Measurements from ENCODE around the gene KLHL15.

Gene KLHL15

DNA sequence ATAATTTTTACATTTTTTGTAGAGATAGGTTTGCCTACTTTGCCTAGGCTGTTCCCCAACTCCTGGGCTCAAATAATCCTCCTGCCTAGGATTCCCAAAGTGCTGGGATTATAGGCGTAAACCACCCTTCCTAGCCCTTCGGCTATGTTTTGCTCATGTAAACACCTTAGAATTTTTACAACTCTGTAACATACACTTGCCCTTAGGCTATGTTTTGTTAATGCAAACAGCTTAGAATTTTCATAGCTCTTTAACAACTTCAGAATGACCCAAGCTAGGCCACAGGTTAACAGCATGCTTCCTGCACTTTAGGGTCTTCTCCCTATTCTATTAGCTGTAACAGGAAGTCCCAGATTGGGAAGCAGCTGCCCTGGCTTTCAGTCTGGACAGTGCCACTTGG lies 24.2 kb downstream of the KLHL15 start:
- Histone ChIP-seq H3K4me1 (no peaks in the 10 kb centered on the region), H3K27me3 (no peaks in the 10 kb centered on the region), H3K4me3 (ENCODE audit: low read depth, low read length) (no peak overlapping the region), H3K36me3 (no peaks in the 10 kb centered on the region; the same call in none of the 2 replicates), H3K9me3 (no peaks in the 10 kb centered on the region)
- TF ChIP-seq, protein P1, sequence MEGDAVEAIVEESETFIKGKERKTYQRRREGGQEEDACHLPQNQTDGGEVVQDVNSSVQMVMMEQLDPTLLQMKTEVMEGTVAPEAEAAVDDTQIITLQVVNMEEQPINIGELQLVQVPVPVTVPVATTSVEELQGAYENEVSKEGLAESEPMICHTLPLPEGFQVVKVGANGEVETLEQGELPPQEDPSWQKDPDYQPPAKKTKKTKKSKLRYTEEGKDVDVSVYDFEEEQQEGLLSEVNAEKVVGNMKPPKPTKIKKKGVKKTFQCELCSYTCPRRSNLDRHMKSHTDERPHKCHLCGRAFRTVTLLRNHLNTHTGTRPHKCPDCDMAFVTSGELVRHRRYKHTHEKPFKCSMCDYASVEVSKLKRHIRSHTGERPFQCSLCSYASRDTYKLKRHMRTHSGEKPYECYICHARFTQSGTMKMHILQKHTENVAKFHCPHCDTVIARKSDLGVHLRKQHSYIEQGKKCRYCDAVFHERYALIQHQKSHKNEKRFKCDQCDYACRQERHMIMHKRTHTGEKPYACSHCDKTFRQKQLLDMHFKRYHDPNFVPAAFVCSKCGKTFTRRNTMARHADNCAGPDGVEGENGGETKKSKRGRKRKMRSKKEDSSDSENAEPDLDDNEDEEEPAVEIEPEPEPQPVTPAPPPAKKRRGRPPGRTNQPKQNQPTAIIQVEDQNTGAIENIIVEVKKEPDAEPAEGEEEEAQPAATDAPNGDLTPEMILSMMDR (IDR thresholded peaks at IDR 0.05; ENCODE audit: low read depth, low read length), result no peak
- no peak for DNase-seq

DNA sequence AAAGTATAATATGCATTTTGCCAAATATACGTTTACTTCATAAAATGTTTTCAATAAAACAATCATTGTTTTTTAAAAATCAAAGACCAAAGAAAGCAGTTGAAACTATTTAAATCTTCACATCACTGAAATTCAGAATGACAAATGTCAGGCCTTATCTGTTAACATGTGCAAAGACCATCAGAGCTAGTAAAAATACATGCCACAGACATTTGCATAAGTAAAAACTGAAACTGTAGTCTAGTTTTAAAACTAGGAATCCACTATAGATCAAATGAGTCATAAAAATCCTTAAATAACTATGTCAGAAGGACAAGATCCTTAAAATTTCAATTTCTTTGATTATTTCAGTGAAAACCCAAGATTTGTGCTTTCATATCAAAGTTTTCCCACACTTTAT lies 24.8 kb downstream of the KLHL15 start:
- Histone ChIP-seq H3K4me3 (ENCODE audit: low read depth, low read length) (no peak overlapping the region), H3K36me3 (no peaks in the 10 kb centered on the region; the same call in none of the 2 replicates), H3K9me3 (no peaks in the 10 kb centered on the region), H3K27me3 (no peaks in the 10 kb centered on the region), H3K4me1 (no peaks in the 10 kb centered on the region)
- TF ChIP-seq, protein P1 (IDR thresholded peaks at IDR 0.05; ENCODE audit: low read depth, low read length), result no peak
- DNase-seq, result no peak

DNA sequence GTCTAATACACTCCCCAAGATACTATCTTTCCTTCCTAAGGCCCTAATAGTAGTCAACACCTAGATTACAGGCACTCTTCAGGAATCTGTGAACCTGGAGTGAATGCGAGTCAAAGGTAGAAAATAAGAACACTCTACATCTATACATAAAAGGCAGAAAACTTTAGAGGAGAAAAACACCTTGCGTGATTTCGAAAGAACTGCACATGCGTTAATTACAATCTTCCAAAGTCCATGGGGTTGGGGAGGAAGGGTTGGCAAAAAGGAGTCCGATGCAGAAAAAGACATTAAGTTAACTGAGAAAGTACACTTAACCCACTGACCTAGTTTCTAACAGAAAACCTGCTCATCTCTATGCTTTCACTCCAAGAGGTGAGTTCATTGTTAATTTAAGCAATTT lies 27.3 kb downstream of the KLHL15 start:
- Histone ChIP-seq H3K4me1 (no peaks in the 10 kb centered on the region), H3K9me3 (no peaks in the 10 kb centered on the region), H3K27me3 (no peaks in the 10 kb centered on the region), H3K36me3 (no peaks in the 10 kb centered on the region), H3K4me3 (ENCODE audit: low read depth, low read length) (no peak overlapping the region)
- TF ChIP-seq, protein P1 (IDR thresholded peaks at IDR 0.05; ENCODE audit: low read depth, low read length), result no peak
- no peak for DNase-seq

DNA sequence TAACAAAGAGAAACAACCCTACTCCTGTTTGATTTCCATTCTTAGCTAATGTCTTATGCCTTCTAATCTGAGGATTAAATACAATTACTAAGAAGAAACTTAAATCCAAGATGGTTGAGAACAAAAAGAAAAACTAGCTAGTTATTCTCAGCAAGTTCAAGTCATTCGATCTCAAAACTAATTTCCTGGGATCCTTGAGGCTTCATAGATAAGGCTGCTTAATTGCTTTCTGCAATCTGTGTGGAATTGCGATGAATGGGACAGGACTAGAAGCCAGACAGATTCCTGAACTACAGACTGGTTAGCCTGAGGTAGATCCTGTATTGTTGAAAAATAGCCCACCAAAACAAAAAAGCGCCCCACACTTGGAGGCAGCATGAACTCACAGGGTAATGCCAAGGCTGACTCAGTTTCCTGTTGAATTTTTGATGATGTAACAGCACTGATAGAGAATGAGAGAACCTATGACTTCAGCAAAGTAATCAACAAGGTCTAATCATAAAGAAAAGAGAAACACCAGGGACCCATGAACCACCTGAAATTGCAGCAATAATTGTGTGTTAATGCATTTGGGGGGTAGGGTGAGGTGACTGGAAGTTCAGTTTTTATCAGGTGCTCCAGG lies 33.9 kb downstream of the KLHL15 start:
- no peaks in the 10 kb centered on the region for H3K9me3 ChIP-seq
- TF ChIP-seq, protein P1 (IDR thresholded peaks at IDR 0.05; ENCODE audit: low read depth, low read length), result no peak

DNA sequence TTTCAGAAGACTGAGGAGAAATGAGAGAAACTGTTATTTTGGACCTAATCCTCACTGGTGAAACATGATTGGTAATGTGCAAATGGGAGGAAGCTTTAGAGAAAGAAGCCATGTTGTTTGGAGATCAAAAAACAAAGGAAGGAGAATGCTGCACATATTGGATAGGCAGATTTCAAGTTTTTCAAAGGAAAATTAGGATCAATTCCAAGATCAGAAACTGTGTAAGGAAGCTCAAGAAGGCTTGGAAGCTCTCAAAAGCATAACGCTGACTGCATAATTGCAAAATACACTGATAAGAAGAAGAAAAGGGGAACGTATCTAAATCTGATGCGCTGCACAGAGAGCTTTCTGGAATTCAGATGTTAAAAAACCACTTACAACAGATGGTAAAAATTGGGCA lies 34.6 kb downstream of the KLHL15 start:
- Histone ChIP-seq H3K4me3 (ENCODE audit: low read depth, low read length) (no peak overlapping the region), H3K27me3 (no peaks in the 10 kb centered on the region), H3K9me3 (no peaks in the 10 kb centered on the region), H3K4me1 (no peaks in the 10 kb centered on the region), H3K36me3 (peaks cover 12% of the 10 kb centered on the region; the same call in 1 of the 2 replicates)
- DNase-seq, result no peak
- TF ChIP-seq, protein P1 (IDR thresholded peaks at IDR 0.05; ENCODE audit: low read depth, low read length), result no peak

More for the DNA sequence above, 33.9 kb downstream of the KLHL15 start:
- Histone ChIP-seq H3K4me1 (no peaks in the 10 kb centered on the region), H3K27me3 (no peaks in the 10 kb centered on the region), H3K36me3 (peaks cover 5% of the 10 kb centered on the region; the same call in 1 of the 2 replicates), H3K4me3 (ENCODE audit: low read depth, low read length) (no peak overlapping the region)
- DNase-seq, result no peak

DNA sequence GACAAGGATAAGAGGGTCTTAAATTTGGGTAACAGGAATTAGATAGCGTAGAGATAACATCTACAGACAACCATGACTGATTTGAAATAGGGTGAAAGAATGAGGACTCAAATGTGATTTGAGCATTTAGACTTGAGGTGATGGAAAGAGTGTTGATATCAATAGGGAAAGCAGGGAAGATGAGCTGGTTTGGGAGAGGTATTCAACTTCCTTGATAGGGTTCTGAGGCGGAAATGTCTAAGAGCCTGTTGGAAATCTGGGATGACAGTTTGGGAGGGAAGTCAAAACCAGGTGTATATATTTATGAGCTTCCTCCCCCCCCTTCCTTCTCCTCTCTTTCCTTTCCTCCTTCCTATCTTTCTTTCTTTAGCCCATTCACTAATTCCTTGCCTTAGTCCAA lies 36.5 kb downstream of the KLHL15 start:
- H3K9me3 ChIP-seq, result no peaks in the 10 kb centered on the region
- DNase-seq, result no peak
- no peak overlapping the region for H3K4me3 ChIP-seq (ENCODE audit: low read depth, low read length)
- H3K27me3 ChIP-seq, result no peaks in the 10 kb centered on the region
- no peaks in the 10 kb centered on the region for H3K4me1 ChIP-seq
- H3K36me3 ChIP-seq, result peaks cover 16% of the 10 kb centered on the region
- TF ChIP-seq, protein P1 (IDR thresholded peaks at IDR 0.05; ENCODE audit: low read depth, low read length), result no peak

Measured in BE2C (cell line).